ENCODE measurements around the gene GJC1.

DNA sequence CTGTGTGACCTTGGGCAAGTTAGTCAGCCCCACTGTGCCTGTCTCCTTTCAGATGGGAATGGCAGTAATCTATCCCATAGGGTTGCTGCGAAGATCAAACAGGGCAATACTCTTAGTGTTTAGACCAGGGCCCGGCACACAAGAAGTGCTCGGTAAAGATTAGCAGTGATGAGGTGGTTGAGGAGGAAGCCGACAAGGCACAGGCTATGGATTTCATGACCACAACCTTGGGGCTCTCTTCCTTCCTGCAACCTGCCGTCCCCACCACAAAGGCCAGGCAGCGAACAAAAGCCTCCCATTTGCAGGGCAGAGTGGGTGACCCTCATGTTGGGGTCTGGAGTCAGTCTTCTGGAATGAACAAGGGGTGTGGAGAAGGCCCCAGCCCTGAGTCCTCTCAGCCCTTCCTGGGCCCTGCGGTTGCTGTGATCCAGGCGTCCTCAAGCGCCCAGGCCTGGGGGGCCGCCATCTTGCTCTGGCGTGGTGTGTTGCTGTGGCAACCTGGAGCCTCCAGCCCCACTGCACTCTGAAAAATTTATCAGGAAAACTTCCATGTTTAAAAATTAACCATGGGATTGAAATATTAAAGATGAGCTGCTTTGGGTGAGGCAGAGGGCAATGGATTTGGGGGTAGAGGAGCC lies 61.5 kb downstream of the GJC1 start:
- no peak for TF ChIP-seq POLR2A (IDR thresholded peaks at IDR 0.05)
- TF ChIP-seq, protein P1, sequence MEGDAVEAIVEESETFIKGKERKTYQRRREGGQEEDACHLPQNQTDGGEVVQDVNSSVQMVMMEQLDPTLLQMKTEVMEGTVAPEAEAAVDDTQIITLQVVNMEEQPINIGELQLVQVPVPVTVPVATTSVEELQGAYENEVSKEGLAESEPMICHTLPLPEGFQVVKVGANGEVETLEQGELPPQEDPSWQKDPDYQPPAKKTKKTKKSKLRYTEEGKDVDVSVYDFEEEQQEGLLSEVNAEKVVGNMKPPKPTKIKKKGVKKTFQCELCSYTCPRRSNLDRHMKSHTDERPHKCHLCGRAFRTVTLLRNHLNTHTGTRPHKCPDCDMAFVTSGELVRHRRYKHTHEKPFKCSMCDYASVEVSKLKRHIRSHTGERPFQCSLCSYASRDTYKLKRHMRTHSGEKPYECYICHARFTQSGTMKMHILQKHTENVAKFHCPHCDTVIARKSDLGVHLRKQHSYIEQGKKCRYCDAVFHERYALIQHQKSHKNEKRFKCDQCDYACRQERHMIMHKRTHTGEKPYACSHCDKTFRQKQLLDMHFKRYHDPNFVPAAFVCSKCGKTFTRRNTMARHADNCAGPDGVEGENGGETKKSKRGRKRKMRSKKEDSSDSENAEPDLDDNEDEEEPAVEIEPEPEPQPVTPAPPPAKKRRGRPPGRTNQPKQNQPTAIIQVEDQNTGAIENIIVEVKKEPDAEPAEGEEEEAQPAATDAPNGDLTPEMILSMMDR (IDR thresholded peaks at IDR 0.05): no peak
